ENCODE measurements around the gene PTAR1.
"Not testable (repeated sequence)": the region's sequence is repeated elsewhere in the genome, so short reads cannot be mapped to it uniquely, and the experiment has no call there.

PTAR1 gene, protein sequence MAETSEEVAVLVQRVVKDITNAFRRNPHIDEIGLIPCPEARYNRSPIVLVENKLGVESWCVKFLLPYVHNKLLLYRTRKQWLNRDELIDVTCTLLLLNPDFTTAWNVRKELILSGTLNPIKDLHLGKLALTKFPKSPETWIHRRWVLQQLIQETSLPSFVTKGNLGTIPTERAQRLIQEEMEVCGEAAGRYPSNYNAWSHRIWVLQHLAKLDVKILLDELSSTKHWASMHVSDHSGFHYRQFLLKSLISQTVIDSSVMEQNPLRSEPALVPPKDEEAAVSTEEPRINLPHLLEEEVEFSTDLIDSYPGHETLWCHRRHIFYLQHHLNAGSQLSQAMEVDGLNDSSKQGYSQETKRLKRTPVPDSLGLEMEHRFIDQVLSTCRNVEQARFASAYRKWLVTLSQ

DNA sequence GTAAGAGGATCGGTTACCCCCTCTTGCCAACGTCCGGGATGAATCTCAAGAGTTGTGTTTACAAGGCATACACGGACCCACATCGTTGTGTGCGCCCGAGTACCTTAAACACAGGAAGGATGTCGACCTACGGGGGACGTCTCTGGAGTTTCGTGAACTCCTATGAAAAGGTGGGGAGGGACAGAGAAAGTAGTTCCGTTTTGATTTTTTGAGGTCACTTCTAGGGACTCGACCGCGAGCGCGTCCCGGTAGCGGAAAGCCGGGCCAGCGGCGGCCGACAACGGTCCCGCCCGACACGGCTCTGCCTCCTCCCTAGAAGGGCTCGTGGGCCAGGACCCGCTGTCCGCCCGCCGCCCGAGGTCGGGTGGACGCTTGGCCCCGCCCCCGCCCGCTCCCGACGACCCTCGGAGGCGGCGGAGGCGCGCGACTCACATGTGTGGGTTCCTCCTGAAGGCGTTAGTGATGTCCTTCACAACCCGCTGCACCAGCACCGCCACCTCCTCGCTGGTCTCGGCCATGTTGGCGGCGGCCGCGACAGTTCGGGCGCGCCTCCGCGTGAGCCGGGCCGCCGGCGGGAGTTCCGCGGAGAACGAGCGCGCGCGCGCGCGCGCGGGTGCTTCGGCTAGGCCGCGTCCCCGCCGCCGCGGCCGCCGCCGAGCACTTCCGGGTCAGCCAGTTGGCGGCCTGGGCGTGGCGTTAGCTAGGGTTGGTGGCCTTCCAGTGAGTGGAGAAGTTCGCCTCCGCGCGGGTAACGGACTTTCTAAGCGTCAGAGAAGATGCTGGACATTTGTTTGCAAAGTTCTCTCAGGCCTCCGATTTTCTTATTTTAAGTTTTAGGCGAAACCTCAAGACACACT is at the start of gene PTAR1:
TSS of gene PTAR1 (minus strand) at position 591 of the 857 bp plus-strand sequence. CDS start at position 518, 73 bp downstream.
- DNase-seq (ENCODE audit: low spot score), result peak; percentile 88

DNA sequence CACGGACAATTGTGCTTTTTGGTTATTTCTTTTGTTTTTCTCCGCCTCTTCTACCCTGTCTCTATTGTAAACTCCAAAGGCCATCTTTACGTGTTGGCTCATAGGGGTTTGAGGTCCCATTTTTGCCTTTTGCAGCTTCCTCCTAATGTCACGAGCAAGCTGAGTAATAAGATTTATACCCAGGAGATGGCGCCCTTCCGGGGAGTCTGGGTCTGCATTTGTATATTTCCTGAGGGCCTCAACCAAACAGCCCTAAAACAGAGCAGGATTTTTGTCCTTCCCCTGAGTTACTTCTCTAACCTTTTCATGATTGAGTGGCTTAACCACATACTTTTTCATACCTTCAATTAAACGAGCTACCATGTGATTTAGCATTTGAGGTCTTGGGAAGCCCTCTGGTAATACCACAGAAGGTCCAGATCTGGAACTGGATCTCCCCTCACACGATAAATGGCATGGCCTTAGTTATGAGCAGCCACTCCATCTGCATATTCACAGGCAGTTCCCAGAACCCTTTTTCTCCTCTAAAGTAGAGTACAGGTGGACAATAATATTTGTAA is 49.6 kb upstream of the PTAR1 start:
- no peak for DNase-seq (ENCODE audit: low spot score)

DNA sequence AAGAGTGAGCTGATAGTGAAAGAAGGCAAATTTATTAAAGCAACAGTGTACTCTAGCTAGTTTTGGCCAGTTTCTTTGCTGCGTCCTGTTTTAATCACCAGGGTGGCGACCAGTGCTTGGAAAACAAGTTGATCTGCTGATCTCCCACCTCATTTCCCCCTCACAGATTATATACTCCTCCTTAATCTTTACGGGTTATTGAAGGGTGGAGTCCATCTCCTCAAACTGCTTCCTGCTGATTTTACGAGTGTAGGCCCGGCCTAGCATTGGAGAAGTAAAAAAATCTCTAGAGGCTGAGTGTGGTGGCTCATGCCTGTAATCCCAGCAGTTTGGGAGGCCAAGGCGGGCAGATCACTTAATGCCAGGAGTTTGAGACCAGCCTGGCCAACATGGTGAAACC is 46.8 kb upstream of the PTAR1 start:
- DNase-seq (ENCODE audit: low spot score), result no peak

DNA sequence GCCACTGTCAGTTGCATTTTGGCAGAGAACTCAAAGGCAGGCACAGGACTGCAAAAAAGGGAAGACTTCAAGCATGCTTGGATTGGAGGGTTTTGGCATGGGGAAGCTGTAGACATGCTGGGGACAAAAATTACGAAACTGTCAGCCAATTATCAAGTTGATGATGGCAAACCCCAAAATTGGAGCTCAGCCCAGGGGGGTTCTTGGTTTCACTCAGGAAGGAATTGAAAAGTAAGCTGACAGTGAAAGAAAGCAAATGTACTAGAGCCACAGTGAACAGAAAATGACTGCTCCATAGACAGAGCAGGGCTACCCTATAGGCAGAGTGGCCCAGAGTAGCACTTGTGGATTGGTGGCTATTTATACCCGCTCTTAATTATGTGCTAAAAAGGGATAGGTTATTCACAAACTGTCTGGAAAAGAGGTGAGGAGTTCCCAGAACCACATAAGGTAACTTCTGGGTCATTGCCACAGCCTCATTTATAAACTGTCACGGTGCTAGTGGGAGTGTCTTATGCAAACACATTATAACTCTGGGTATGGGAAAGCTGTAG is 46.2 kb upstream of the PTAR1 start:
- DNase-seq (ENCODE audit: low spot score), result no peak

DNA sequence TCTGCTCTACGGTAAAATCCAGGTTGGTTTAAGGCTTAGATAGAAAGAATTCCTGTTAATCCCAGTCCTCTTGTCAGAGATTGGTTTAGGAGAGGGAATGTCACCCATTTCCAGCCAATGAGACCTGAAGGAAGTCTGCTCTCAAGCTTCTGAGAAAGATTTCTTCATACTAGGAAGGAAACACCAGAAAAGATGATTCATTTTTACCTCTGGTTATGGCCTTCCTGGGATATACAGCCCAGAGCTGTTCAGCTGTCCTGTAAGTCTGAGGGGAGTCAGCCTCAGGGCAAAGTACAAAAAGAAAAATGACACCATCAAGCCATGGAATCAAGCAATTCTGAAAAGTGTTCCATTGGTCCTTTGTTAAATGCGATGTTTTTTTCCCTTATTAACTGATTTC is 42.2 kb upstream of the PTAR1 start:
- DNase-seq (ENCODE audit: low spot score), result peak; percentile 55

DNA sequence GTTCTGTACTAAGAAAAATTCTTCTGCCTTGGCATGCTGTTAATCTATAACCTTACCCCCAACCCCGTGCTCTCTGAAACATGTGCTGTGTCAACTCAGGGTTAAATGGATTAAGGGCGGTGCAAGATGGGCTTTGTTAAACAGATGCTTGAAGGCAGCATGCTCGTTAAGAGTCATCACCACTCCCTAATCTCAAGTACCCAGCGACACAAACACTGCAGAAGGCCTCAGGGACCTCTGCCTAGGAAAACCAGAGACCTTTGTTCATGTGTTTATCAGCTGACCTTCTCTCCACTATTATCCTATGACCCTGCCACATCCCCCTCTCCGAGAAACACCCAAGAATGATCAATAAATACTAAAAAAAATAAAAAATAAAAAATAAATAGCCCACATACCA is 40.2 kb upstream of the PTAR1 start:
- DNase-seq (ENCODE audit: low spot score), result not testable (repeated sequence)

DNA sequence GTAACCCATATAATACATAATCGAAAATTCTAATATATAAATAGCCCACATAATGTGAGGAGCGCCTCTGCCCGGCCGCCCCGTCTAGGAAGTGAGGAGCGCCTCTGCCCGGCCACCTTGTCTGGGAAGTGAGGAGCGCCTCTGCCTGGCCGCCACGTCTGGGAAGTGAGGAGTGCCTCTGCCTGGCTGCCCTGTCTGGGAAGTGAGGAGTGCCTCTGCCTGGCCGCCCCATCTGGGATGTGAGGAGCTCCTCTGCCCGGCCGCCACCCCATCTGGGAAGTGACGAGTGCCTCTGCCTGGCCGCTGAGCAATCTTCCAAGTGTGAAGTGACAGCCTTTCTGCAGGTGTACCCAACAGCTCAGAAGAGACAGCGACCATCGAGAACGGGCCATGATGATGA is 39.7 kb upstream of the PTAR1 start:
- DNase-seq (ENCODE audit: low spot score), result not testable (repeated sequence)

DNA sequence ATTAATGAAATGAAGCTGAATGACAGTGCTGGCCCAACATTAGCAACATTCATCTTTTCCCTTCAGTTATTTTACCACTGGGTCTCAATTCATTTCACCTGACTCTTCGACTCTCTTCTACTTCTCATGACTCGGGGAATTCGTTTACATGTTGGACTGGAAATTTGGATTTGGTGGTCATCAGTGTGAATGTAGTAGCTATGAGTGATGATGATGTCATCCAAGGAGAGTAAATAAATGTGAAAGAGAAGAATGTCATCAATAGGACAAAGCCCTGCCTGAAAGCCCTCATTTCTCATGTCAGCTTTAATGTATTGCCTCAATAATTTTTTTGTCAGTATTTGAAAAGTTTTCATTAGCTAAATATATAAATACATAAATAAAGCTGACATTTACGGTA is 38.9 kb upstream of the PTAR1 start:
- DNase-seq (ENCODE audit: low spot score), result no peak

DNA sequence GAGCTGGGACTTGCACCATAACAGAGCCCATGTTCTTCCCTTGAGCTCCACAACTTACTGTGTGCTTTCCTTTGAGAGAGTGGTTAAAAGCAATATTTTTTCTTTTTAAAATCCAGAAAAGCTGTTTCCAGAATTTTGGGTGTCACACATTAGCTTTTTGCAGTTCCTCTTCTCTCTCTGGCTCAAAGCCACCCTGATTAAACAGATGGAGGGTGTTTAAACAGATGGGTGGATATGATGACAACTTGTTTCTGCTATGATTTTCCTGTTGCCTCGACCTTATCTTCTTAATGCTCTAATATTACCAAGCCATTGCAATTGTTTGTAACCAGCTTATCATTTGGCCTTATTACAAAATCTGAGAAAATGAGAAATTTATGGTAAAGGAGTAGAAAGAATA is 37.9 kb upstream of the PTAR1 start:
- DNase-seq (ENCODE audit: low spot score), result no peak

DNA sequence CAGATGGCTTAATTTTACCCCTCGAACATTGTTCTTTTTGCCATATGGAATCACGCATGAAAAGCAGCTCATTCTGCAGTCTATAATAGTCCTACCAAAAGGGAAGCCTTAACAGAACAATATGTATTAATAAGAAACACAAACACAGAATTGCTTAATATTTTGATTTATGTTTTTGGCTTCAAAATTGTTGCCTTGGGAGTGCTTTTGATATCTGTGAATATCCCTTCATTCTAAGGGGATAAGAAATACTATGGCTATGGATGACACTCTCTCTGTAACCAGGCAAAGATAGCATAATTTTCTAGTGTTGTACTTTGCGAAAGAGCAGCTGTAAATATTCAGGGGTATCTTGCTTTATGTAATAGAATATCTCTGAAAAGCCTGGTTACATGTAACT is 34.5 kb upstream of the PTAR1 start:
- no peak for DNase-seq (ENCODE audit: low spot score)

DNA sequence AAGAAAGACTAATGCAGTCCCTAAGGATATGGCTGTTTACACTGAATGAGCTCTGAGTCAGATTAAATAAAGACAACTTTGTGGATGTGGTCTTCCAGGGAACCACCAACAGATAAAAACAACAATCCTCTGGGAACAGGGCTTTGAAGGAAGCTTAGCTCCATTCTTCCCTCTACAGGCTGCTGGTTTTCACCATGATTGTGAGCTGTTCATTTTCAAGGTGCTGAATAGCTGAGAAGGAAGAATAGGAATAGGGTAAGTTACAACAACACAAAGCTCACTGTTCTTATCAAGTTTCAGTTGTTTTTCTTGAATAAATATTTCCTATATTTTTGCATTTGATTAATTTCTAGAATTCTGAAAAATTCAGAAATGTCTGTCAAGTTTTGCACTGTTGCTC is 25.9 kb upstream of the PTAR1 start:
- no peak for DNase-seq (ENCODE audit: low spot score)

DNA sequence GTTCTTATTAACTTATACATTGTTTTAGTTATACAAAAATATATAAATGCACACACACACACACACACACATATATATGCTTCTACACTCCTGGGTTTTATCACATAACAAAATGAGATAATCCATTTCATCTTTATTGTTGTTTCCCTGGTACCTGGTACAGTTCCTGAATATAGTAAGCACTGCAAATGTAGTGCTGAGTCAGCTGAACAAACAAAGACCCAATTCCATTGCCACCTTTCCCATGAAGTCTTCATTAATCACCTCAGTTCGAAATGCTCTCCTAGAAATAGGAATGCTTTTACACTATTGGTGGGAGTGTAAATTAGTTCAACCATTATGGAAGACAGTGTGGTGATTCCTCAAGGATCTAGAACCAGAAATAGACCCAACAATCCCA is 13.4 kb upstream of the PTAR1 start:
- no peak for DNase-seq (ENCODE audit: low spot score)

DNA sequence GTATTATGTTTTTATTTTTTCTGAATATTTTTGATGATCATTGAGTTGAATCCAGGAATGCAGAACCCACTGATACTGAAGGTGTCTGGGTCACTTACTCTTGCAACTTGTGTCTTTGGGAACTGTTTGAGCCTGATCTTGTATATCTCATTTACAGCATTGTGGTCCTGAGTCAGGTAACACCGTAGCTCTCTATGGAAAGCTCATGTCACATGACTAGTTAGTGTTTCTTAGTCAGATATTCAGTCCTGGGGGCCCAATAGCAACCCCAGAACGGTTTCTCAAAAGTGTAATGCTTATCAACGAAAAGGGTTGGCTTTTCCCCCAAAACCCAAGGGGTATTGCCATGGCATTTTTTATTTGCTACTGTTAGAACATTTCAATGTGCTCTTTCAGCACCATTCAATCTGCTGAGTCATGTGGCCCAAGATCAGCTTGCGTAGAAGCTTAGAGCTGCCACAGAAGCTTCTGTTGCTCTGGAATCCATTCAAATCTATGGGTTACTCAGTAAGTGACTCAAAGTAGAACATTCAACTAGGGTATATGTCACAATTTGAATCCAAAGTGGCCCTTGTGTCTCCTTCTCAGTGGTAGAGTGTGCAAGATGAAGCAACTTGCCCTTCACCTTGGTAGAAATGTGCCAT is 12.1 kb upstream of the PTAR1 start:
- DNase-seq (ENCODE audit: low spot score), result no peak

DNA sequence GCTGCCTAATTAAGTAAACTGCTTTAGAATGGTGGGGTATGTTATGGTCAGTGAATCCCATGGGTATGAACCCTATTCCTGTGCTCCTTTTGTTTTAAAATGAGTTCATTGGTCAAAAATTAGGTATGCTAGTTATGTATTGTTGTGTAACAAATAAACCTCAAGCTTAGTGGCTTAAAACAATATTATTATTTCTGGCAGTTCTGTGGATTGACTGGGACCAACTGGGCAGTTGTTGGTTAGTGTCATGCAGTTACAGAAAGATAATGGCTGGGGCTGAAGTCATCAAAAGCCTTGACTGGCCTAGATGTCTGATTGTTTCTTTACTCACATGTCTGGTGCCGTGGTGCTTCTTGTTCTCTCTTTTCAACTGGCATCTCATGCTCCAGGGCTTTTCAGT is 8.9 kb upstream of the PTAR1 start:
- DNase-seq (ENCODE audit: low spot score), result no peak

DNA sequence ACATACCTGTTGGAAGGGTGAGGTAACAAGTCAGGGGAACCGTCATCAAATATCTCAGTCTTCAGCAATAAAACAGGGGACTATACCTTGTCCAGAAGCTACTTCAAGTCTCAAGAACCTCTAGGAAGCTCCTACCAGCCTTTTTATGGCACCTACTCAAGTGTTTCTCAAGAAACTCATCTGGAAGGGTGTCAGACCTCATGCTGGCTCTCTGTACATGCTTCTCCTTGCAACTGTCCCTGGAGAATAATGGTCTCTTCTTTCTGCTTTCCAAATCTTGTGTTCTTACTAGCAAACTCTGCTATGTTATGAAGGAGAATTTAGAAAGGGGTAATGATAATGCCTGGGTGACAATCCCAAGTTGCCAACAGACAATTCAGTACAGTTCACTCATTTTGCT is 8.3 kb upstream of the PTAR1 start:
- DNase-seq (ENCODE audit: low spot score), result no peak

DNA sequence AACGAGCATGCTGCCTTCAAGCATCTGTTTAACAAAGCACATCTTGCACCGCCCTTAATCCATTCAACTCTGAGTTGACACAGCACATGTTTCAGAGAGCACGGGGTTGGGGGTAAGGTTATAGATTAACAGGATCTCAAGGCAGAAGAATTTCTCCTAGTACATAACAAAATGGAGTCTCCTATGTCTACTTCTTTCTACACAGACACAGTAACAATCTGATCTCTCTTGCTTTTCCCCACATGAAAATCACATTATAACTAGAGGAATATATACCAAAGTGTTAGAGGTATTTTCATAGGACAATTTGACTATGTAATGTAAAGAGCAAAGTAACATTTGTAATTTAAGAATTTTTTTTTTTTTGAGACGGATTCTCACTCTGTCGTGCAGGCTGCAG is 4.1 kb upstream of the PTAR1 start:
- not testable (repeated sequence) for DNase-seq (ENCODE audit: low spot score)

DNA sequence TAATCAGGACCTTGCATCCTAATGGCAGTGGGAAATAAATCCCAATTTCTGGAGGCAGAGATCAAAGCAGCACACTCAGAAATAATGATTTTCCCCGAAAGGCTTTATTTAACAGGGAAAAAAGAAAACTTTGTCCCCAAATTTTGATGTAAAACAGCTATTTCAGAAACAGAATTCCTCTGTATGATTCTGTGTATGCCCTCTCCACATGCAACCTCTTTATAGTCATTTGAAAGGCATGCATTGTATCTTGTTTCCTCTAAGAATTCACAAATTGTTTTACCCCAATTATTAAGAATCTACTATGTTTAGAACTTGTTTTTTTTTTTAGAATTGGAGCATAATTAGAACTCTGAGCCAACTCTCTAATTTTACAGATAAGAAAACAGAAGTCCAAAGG is 2.7 kb upstream of the PTAR1 start:
- DNase-seq (ENCODE audit: low spot score), result no peak

DNA sequence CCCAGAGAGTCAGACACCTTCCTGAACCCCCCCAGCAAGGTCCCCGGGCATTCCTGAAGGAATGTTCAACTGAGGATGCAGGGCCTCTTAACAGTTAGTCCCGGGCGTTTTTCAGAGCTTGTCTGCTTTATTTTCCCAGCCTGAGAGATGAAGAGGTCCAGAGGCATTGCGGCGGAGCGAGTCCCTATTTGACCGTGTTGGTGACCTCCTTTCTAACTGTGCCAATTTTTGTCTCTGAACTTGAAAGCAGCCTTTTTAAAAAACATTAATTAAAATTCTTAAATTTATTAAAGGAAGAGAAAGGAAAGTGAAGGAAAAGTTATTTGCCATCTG is 433 bp upstream of the PTAR1 start:
- DNase-seq (ENCODE audit: low spot score), result no peak

DNA sequence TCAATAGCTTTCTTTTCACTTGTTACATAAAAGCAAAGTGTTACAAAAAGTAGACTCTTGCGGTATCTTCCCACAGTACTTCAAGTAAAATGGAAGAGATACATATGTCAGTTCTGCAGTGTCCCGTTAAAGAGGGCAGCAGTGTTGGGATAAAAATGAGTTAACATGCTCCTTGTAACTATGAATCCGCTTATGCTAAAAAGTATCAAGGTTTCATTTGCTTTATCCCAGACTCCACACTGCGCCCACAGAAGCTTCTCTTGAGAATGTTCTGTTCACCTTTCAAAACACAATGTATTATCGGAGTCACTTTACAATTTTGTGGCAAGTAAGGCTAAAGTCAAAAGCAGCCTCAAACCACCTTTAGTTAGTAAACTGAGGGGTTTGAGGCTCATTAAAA is 790 bp downstream of the PTAR1 start:
- peak; percentile 15 for DNase-seq (ENCODE audit: low spot score)

DNA sequence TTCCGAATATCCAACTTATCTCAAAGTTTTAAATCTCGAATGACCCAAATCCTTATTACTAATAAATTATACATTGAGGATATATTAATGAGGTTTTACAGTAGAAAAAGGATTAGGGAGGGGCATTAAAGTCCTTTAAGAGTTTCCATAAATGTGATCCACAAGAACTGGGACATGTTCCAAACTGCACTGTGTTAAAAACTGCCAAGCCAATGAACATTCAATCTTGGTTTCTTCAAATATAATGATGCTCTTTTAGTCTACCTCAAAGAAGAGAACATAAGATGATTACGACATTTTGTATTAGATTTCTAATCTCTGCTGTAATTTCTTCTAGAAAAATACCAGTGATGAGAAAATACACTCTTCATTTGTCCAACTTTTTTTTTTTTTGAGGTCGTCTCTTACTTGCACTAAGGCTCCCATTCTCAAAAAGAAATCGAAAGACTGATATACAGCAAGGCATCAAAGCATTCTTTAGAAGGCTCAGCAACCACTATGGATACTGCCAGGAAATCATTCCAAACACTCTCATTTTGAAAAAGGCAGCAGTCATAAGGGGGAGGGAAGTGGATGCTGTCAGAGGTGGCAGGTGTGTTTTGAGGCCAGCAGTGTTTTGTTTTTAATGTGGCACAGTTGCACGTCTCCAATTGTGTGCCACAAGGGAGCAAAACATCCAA is 1.7 kb downstream of the PTAR1 start:
- DNase-seq (ENCODE audit: low spot score), result no peak

DNA sequence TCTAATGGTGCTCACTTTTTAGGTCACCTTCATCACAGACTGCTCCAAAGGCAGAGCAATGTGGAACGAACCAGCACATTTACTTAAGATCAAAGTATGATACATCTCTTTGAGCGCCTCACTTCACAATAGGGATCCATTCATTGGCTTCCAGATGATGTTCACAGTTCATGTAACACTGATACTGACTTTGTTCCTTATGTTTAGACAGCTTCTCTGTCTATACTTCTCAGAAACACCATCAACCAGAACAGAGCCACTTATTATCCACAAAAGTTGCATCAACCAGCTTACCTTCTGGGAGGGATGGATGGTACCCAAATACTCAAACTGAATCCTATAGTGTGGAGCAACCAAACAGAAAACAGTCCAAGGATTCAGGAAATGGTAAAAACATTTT is 4.6 kb downstream of the PTAR1 start:
- DNase-seq (ENCODE audit: low spot score), result no peak

DNA sequence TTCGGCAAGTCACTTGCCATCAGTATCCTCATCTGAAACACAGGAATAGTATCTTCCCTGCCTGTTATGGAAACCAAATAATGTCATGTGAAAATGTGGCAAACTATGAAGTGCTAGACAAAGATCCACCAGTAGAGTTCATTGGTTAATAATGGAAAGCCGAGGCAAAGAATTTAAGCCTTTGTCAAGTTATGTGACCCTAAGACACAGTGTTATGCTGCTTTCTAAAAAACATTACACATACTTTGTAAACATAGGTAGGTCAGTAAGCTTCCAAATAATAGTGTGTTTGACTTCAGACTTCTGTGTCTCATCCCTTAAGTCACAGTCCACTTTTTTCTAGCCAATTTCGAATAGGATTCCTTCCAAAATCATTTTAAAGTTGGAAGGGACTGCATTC is 6.0 kb downstream of the PTAR1 start:
- DNase-seq (ENCODE audit: low spot score), result no peak

Measured in kidney capillary endothelial cell (primary cell).